Lung (tissue), 12 donors: ENCODE data around the gene CTTNBP2. TPM values are rescaled to one million over a fixed set of nuclear protein-coding genes. Genes with fewer than 3 reads are reported as not detected.
"Not testable (repeated sequence)": the region's sequence is repeated elsewhere in the genome, so short reads cannot be mapped to it uniquely, and the experiment has no call there.

Source experiments
- ATAC-seq: fragments of 200-7000 bp; cut with Tn5 transposase; one replicate; pipeline ENCODE4 v1.9.1; 2020; ENCODE audit warnings: moderate number of reproducible peaks; ENCODE audit not compliant: insufficient read depth, low FRiP score
- DNase-seq, 3 donors: peaks; one replicate each; pipeline ENCODE4 v3.0.0-alpha.2; 2013 to 2017
- H3K27ac ChIP-seq, 2 donors: one replicate each; pipeline ENCODE4 v1.5.1; 2013; ENCODE audit warnings: mild to moderate bottlenecking in 2 of 2, moderate library complexity in 2 of 2, control low read depth in 1 of 2, inconsistent platforms in 1 of 2, low read depth in 1 of 2, low read length in 1 of 2
- H3K27me3 ChIP-seq, 3 donors: one replicate each; pipeline ENCODE4 v1.5.1; 2013; ENCODE audit warnings: low read length in 2 of 3; ENCODE audit not compliant: control insufficient read depth in 3 of 3, insufficient read depth in 3 of 3
- H3K36me3 ChIP-seq, 4 donors: one replicate each; pipeline ENCODE4 v1.5.1; 2013; ENCODE audit warnings: low read length in 4 of 4, mild to moderate bottlenecking in 1 of 4, moderate library complexity in 1 of 4; ENCODE audit not compliant: control insufficient read depth in 4 of 4, insufficient read depth in 4 of 4
- H3K4me1 ChIP-seq, 5 donors: one replicate each; pipeline ENCODE4 v1.5.1; 2013; ENCODE audit warnings: low read length in 5 of 5, mild to moderate bottlenecking in 2 of 5, moderate library complexity in 1 of 5; ENCODE audit not compliant: control insufficient read depth in 5 of 5, insufficient read depth in 5 of 5
- H3K4me3 ChIP-seq: one replicate; pipeline ENCODE4 v1.5.1; 2013; ENCODE audit warnings: mild to moderate bottlenecking, control low read depth, moderate library complexity
- H3K9ac ChIP-seq, 2 donors: one replicate each; pipeline ENCODE4 v1.5.1; 2013; ENCODE audit warnings: low read length in 2 of 2, control low read depth in 1 of 2; ENCODE audit not compliant: insufficient read depth in 1 of 2
- H3K9me3 ChIP-seq, 4 donors: one replicate each; pipeline ENCODE4 v1.5.1; 2013; ENCODE audit warnings: low read length in 3 of 4, mild to moderate bottlenecking in 1 of 4, moderate library complexity in 1 of 4; ENCODE audit not compliant: control insufficient read depth in 4 of 4, insufficient read depth in 3 of 4
- WGBS, 2 donors: extraction: QIAGEN DNeasy Blood & Tissue Kit; methylation state at CpG; one replicate each; pipeline ENCODE4 v1.1.7; 2013; 5-methylcytosine and 5-hydroxymethylcytosine counted together
- polyA plus RNA-seq, 2 donors: library from polyadenylated mRNA; stranded (reverse); fragments of 200-250 nt; gene quantifications; one replicate each; pipeline ENCODE4 v1.2.1, GENCODE V29; 2013
- total RNA-seq, 2 donors: library from RNA; depleted of rRNA in 1 of 2; stranded (reverse); fragments of >200 nt in 1 of 2; gene quantifications; one replicate each; pipeline ENCODE4 v1.2.1, GENCODE V29; 2014 to 2021
- TF ChIP-seq, protein P1 (sequence below): IDR thresholded peaks from 2 replicates; pipeline ENCODE4 v1.5.1; 2012; ENCODE audit warnings: mild to moderate bottlenecking; ENCODE audit errors: control extremely low read depth, extremely low read depth
- donor health status: control.
- donor health status: control.
- donor health status: Bipolar disorder and iron deficiency.
- donor health status: healthy.
- donor health status: DM: yes; HTN: yes; CAD: no.

Gene CTTNBP2
- total and polyA plus RNA-seq, 4 donors: 0.63 to 15.4 (median 2.4) TPM

DNA sequence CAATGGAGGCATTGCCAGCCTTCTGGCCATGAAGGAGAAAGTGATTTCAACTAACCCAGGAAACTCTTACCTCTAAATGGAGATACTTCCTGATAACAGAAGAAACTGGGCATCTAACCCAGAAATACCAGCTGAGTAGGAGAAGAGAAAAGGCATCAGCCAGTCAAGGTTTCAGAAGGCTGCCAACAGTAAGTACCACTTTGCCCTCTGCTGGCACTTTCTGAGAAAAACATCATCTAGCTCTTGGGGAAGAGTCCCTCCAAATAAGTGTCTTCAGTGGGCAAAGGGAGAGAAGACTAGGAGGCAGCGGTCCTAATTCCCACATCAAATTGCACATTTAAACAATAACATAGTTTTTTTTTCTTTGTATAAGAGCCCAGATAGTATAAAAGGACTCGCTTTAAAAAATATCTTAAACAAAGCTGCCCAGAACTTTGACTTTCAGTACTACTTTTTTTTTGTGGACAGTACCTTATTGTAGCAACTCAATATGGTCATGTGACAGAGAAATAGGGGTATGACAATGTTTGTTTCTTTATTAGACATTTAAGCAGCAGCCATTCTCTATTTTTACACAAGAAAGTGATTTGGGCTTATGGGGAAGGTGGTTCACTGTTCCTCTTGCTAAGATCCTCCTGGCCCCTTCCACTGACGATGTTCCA lies 157.3 kb downstream of the CTTNBP2 start:
- ATAC-seq (peak; percentile 81), DNase-seq (peak; percentile 22 to 83 (median 69))
- no peak overlapping the region for H3K4me3 ChIP-seq
- H3K36me3 ChIP-seq: peaks cover 0 to 20% (median 4%) of the 10 kb centered on the region in 4 donors
- 64 to 72% methylated on average over 3 of the region's 3 CpGs for WGBS, 2 donors
- H3K27ac ChIP-seq: no peak overlapping the region
- TF ChIP-seq, protein P1, sequence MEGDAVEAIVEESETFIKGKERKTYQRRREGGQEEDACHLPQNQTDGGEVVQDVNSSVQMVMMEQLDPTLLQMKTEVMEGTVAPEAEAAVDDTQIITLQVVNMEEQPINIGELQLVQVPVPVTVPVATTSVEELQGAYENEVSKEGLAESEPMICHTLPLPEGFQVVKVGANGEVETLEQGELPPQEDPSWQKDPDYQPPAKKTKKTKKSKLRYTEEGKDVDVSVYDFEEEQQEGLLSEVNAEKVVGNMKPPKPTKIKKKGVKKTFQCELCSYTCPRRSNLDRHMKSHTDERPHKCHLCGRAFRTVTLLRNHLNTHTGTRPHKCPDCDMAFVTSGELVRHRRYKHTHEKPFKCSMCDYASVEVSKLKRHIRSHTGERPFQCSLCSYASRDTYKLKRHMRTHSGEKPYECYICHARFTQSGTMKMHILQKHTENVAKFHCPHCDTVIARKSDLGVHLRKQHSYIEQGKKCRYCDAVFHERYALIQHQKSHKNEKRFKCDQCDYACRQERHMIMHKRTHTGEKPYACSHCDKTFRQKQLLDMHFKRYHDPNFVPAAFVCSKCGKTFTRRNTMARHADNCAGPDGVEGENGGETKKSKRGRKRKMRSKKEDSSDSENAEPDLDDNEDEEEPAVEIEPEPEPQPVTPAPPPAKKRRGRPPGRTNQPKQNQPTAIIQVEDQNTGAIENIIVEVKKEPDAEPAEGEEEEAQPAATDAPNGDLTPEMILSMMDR: peak; percentile 9
- no peak overlapping the region for H3K9ac ChIP-seq
- H3K4me1 ChIP-seq: no peaks in the 10 kb centered on the region
- H3K27me3 ChIP-seq: no peaks in the 10 kb centered on the region
- H3K9me3 ChIP-seq: no peaks in the 10 kb centered on the region

DNA sequence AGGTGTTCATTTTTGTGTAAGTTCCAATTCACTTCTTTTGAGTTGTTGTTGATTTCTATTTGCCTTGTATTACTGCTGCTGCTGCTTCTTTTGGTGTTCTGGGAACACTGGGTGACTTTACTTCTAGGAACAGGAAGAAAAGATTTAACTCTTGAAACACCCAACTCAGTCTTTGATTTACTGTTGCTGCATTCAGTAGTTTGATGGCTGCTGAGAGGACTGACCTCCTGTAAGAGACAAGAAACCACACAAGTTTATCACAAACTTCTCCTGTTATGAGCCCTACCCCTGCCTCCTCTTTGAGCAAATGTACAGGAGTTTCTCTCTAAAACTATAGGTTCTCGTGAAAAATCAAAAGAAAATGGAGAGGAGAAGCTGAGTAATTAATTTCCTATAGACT lies 161.7 kb downstream of the CTTNBP2 start:
- no peaks in the 10 kb centered on the region for H3K27me3 ChIP-seq
- WGBS, 2 donors: 89 to 94% methylated on average over 1 of the region's 1 CpG

DNA sequence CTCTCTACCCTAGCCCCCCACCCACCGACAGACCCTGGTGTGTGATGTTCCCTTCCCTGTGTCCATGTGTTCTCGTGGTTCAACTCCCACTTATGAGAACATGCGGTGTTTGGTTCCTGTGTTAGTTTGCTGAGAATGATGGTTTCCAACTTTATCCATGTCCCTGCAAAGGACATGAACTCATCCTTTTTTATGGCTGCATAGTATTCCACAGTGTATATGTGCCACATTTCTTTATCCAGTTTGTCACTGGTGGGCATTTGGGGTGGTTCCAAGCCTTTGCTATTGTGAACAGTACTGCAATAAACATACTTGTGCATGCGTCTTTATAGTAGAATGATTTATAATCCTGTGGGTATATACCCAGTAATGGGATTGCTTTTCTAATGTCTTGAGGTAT lies 165.1 kb downstream of the CTTNBP2 start:
- H3K27ac ChIP-seq, H3K4me3 ChIP-seq, DNase-seq, ATAC-seq, H3K27me3 ChIP-seq, H3K9ac ChIP-seq, H3K9me3 ChIP-seq, H3K4me1 ChIP-seq, H3K36me3 ChIP-seq: not testable (repeated sequence)
- WGBS, 2 donors: 74 to 96% methylated on average over 4 of the region's 4 CpGs

More for the DNA sequence above, 161.7 kb downstream of the CTTNBP2 start:
- Histone ChIP-seq H3K4me3 (no peak overlapping the region), H3K36me3 (peaks cover 0 to 8% (median 1%) of the 10 kb centered on the region in 4 donors), H3K4me1 (no peaks in the 10 kb centered on the region), H3K27ac (no peak overlapping the region), H3K9ac (no peak overlapping the region), H3K9me3 (no peaks in the 10 kb centered on the region)
- TF ChIP-seq, protein P1: no peak
- DNase-seq (no peak), ATAC-seq (no peak)

DNA sequence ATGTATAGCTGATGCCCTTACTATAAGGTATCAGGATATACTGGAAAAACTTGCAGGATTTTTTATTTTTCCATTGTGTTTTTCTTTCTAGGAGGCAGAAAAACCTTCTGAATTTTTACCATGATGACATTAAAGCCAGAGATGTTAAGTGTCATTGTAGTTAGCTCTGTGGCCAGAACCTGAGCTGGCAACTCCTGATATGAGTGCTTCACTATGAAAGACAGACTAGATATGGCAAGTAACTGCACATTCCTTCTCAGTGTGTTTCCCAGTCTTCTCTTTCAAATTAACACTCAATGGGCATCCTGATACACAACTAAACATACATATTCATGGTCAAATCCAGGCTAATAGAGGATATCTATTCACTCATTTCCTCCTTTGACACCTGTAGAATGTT lies 166.2 kb downstream of the CTTNBP2 start:
- Histone ChIP-seq H3K27me3 (no peaks in the 10 kb centered on the region), H3K36me3 (no peaks in the 10 kb centered on the region), H3K4me1 (no peaks in the 10 kb centered on the region), H3K4me3 (no peak overlapping the region), H3K9me3 (no peaks in the 10 kb centered on the region), H3K27ac (no peak overlapping the region), H3K9ac (no peak overlapping the region)
- DNase-seq (no peak), ATAC-seq (no peak)
- TF ChIP-seq, protein P1: no peak
